ENCODE data around the gene LTBP3.

- no peak for TF ChIP-seq EZH2 (IDR thresholded peaks at IDR 0.05; ENCODE audit: borderline replicate concordance, insufficient read depth, low read length, poor library complexity, severe bottlenecking)
- TF ChIP-seq CTCF (IDR thresholded peaks at IDR 0.05; ENCODE audit: poor library complexity, severe bottlenecking): no peak
These were observed 31.4 kb downstream of the LTBP3 start for GRCh38 chr11:65526744-65527143.

Data from neural cell (in vitro differentiated cells).